PC-9 (cell line): ENCODE data around the gene KAT6B. TPM values are rescaled to one million over a fixed set of nuclear protein-coding genes. Genes with fewer than 3 reads are reported as not detected.

Source experiments
- BruUV-seq: library from RNA; stranded (reverse); fragments of 400-500 nt; replicated peaks from 2 replicates; lab custom pipeline; 2021; lab: Mats Ljungman, UMichigan
- CTCF ChIA-PET: fragments of 300-600 bp; sonication (Branson Sonifier 250); formaldehyde crosslinking; loops from one replicate; lab custom pipeline; 2022; ENCODE audit warnings: antibody characterized with exemption; lab: Charles Lee
- POLR2A ChIA-PET: fragments of 300-600 bp; sonication (Branson Sonifier 250); formaldehyde crosslinking; loops from one replicate; lab custom pipeline; 2022; ENCODE audit warnings: antibody characterized with exemption; ENCODE audit not compliant: unreplicated experiment; lab: Charles Lee
- DNase-seq, 2 experiments: peaks; one replicate each; pipeline versions ENCODE4 v3.0.0 to v3.0.0-alpha.2; 2015 to 2022; ENCODE audit warnings: mixed read lengths in 1 of 2
- H2AFZ ChIP-seq: fragments of 200-600 bp; sonication (generic); 2 replicates; pipeline ENCODE4 v1.8.1; 2017; ENCODE audit warnings: antibody characterized with exemption
- H3F3A ChIP-seq: fragments of 200-600 bp; sonication (generic); 2 replicates; pipeline ENCODE4 v1.8.1; 2017; ENCODE audit warnings: antibody characterized with exemption, mild to moderate bottlenecking, low read depth; ENCODE audit not compliant: insufficient read depth
- H3K27ac ChIP-seq: fragments of 200-600 bp; sonication (generic); 2 replicates; pipeline ENCODE4 v1.6.1; 2016; ENCODE audit warnings: mixed run types
- H3K27me3 ChIP-seq: fragments of 200-600 bp; sonication (generic); 2 replicates; pipeline ENCODE4 v1.6.1; 2016; ENCODE audit warnings: low read depth, mixed run types; ENCODE audit not compliant: insufficient read depth
- H3K36me3 ChIP-seq: fragments of 200-600 bp; sonication (generic); 2 replicates; pipeline ENCODE4 v1.6.1; 2016; ENCODE audit warnings: low read depth, mixed run types
- H3K4me1 ChIP-seq: fragments of 200-600 bp; sonication (generic); replicated peaks from 2 replicates; pipeline ENCODE4 v1.6.1; 2016; ENCODE audit warnings: mixed run types; ENCODE audit not compliant: insufficient read depth
- H3K4me2 ChIP-seq: fragments of 200-600 bp; sonication (generic); 2 replicates; pipeline ENCODE4 v1.6.1; 2017; ENCODE audit warnings: mixed run types
- H3K4me3 ChIP-seq: fragments of 200-600 bp; sonication (generic); 2 replicates; pipeline ENCODE4 v1.6.1; 2016; ENCODE audit warnings: mixed run types
- H3K79me2 ChIP-seq: fragments of 200-600 bp; sonication (generic); 2 replicates; pipeline ENCODE4 v1.6.1; 2017; ENCODE audit warnings: low read depth, mixed run types
- H3K9me2 ChIP-seq: fragments of 200-600 bp; sonication (generic); 2 replicates; pipeline ENCODE4 v1.8.1; 2017; ENCODE audit warnings: mild to moderate bottlenecking; ENCODE audit not compliant: insufficient read depth
- H3K9me3 ChIP-seq: fragments of 200-600 bp; sonication (generic); 2 replicates; pipeline ENCODE4 v1.8.1; 2016; ENCODE audit warnings: low read depth; ENCODE audit not compliant: insufficient read depth
- H4K20me1 ChIP-seq: fragments of 200-600 bp; sonication (generic); 2 replicates; pipeline ENCODE4 v1.8.1; 2017; ENCODE audit not compliant: insufficient read depth
- EZH2 ChIP-seq: fragments of 200-600 bp; sonication (generic); IDR thresholded peaks from 2 replicates; pipeline ENCODE4 v1.8.0; 2017; ENCODE audit warnings: antibody characterized with exemption, low read depth
- intact Hi-C: fragments of 100-400 bp; cut with micrococcal nuclease; formaldehyde crosslinking; loops from one replicate; pipeline ENCODE4 v1.10.0; 2022; ENCODE audit not compliant: unreplicated experiment
- total RNA-seq: library from RNA; stranded (reverse); gene quantifications from 2 replicates; pipeline ENCODE4 v1.2.3, GENCODE V29; 2021
- TF ChIP-seq, protein P1 (sequence below): fragments of 200-600 bp; sonication (generic); conservative IDR thresholded peaks from 2 replicates; pipeline ENCODE4 v1.6.1; 2017; ENCODE audit warnings: mixed run types, antibody characterized with exemption, mild to moderate bottlenecking, moderate library complexity

KAT6B gene
- total RNA-seq, 1 experiment from 2014 or later = 30.9 TPM

DNA sequence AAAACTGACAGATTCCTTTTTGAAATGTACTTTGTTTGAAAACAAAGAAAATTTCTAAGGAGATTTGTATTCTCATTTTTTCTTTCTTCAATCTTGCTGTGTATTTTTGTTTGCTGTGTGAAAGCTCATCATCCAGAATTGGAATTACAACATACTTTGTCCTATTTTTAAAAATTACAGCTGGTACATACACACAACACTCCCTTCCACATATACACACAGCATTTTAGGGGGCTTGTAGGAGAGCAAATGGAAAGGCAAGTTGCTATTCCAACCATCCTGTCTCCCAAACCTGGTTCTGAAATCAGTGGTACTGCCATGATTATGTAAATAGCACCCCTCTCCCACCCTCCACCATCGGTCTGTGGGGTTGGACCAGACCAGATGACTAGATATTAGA, 184.0 kb downstream of the KAT6B start:
- no TSS peak for BruUV-seq
- DNase-seq = no peak
- CTCF ChIA-PET = no interaction called here
- H3K4me1 ChIP-seq = no peaks in the 10 kb centered on the region
- intact Hi-C loops = no loop called here
- no peak overlapping the region for H3K4me3 ChIP-seq
- H3K36me3 ChIP-seq = no peaks in the 10 kb centered on the region
- H3K27me3 ChIP-seq = no peaks in the 10 kb centered on the region
- no peak for TF ChIP-seq EZH2
- TF ChIP-seq, protein P1, sequence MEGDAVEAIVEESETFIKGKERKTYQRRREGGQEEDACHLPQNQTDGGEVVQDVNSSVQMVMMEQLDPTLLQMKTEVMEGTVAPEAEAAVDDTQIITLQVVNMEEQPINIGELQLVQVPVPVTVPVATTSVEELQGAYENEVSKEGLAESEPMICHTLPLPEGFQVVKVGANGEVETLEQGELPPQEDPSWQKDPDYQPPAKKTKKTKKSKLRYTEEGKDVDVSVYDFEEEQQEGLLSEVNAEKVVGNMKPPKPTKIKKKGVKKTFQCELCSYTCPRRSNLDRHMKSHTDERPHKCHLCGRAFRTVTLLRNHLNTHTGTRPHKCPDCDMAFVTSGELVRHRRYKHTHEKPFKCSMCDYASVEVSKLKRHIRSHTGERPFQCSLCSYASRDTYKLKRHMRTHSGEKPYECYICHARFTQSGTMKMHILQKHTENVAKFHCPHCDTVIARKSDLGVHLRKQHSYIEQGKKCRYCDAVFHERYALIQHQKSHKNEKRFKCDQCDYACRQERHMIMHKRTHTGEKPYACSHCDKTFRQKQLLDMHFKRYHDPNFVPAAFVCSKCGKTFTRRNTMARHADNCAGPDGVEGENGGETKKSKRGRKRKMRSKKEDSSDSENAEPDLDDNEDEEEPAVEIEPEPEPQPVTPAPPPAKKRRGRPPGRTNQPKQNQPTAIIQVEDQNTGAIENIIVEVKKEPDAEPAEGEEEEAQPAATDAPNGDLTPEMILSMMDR = no peak
- POLR2A ChIA-PET = no interaction called here
- no peaks in the 10 kb centered on the region for H3K79me2 ChIP-seq
- no peaks in the 10 kb centered on the region; the same call in 1 of the 2 replicates for H4K20me1 ChIP-seq
- H3K9me3 ChIP-seq = no peaks in the 10 kb centered on the region
- H2AFZ ChIP-seq = no peak overlapping the region
- no peaks in the 10 kb centered on the region for H3F3A ChIP-seq
- no peak overlapping the region for H3K4me2 ChIP-seq
- no peak overlapping the region for H3K27ac ChIP-seq
- no peaks in the 10 kb centered on the region; the same call in 1 of the 2 replicates for H3K9me2 ChIP-seq

DNA sequence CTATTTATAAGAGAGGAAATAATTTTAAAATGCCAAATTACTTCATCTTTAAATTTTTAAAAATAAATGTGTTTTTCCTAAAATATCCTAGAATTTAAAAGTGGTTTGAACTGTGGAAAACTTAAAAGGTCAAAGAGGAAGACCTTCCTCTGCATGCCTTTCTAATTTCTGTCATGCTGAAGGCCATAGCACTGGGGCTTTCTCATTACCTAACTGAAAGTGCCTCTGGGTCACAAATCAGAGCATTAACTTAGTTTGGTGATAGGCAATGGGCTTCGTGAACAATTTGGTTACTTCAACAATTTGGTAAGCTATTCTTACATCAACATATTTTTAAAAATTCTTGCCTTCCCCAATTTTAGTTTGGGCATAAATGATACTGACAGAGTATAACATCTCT, 184.8 kb downstream of the KAT6B start:
- ChIA-PET POLR2A (no interaction called here), CTCF (no interaction called here)
- TF ChIP-seq EZH2 = no peak
- TF ChIP-seq, protein P1 = no peak
- no TSS peak for BruUV-seq
- no peaks in the 10 kb centered on the region for H3K27me3 ChIP-seq
- no peaks in the 10 kb centered on the region for H3F3A ChIP-seq
- H3K4me2 ChIP-seq = no peak overlapping the region
- no peaks in the 10 kb centered on the region for H3K36me3 ChIP-seq
- H4K20me1 ChIP-seq = no peaks in the 10 kb centered on the region; the same call in 1 of the 2 replicates
- no peak overlapping the region for H3K4me3 ChIP-seq
- intact Hi-C loops = no loop called here
- H3K9me3 ChIP-seq = no peaks in the 10 kb centered on the region
- no peak overlapping the region for H3K27ac ChIP-seq
- no peaks in the 10 kb centered on the region; the same call in 1 of the 2 replicates for H3K9me2 ChIP-seq
- no peak overlapping the region for H2AFZ ChIP-seq
- DNase-seq = no peak
- no peaks in the 10 kb centered on the region for H3K4me1 ChIP-seq
- no peaks in the 10 kb centered on the region for H3K79me2 ChIP-seq

DNA sequence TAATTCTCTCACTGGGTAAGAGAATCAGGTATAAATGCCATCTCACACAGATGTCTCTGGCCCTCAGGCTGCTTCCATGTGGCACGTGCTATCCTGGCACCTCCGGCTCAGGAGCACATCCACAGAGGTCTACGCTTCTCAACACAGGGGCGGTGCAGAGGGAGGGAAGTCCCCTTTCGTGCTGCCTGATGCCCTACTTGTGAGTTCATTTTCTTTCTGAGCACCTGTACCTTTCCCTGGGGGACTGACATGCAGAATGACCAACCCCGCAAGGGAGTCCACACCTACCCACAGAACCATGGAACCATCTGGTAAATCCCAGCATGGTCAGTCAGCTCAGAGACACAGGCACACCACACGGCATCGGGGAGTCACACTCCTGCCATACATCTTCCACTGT, 186.1 kb downstream of the KAT6B start:
- ChIA-PET POLR2A (no interaction called here), CTCF (no interaction called here)
- no TSS peak for BruUV-seq
- Histone ChIP-seq H3K4me2 (no peak overlapping the region), H3K27me3 (no peaks in the 10 kb centered on the region), H3K9me2 (no peaks in the 10 kb centered on the region; the same call in 1 of the 2 replicates), H3K79me2 (no peaks in the 10 kb centered on the region), H3K4me1 (no peaks in the 10 kb centered on the region), H3F3A (no peaks in the 10 kb centered on the region), H3K36me3 (no peaks in the 10 kb centered on the region), H3K4me3 (no peak overlapping the region), H3K27ac (no peak overlapping the region), H2AFZ (no peak overlapping the region), H3K9me3 (no peaks in the 10 kb centered on the region), H4K20me1 (no peaks in the 10 kb centered on the region; the same call in 1 of the 2 replicates)
- TF ChIP-seq EZH2 = no peak
- TF ChIP-seq, protein P1 = no peak
- DNase-seq = no peak
- intact Hi-C loops = no loop called here
